ENCODE results near the gene TASL. TPM values are rescaled to one million over a fixed set of nuclear protein-coding genes. Genes with fewer than 3 reads are reported as not detected.
"Not testable (repeated sequence)": the region's sequence is repeated elsewhere in the genome, so short reads cannot be mapped to it uniquely, and the experiment has no call there.

TASL gene, protein sequence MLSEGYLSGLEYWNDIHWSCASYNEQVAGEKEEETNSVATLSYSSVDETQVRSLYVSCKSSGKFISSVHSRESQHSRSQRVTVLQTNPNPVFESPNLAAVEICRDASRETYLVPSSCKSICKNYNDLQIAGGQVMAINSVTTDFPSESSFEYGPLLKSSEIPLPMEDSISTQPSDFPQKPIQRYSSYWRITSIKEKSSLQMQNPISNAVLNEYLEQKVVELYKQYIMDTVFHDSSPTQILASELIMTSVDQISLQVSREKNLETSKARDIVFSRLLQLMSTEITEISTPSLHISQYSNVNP
- 1 to 10 TPM; 1.2 to 1.5 TPM for total RNA-seq

DNA sequence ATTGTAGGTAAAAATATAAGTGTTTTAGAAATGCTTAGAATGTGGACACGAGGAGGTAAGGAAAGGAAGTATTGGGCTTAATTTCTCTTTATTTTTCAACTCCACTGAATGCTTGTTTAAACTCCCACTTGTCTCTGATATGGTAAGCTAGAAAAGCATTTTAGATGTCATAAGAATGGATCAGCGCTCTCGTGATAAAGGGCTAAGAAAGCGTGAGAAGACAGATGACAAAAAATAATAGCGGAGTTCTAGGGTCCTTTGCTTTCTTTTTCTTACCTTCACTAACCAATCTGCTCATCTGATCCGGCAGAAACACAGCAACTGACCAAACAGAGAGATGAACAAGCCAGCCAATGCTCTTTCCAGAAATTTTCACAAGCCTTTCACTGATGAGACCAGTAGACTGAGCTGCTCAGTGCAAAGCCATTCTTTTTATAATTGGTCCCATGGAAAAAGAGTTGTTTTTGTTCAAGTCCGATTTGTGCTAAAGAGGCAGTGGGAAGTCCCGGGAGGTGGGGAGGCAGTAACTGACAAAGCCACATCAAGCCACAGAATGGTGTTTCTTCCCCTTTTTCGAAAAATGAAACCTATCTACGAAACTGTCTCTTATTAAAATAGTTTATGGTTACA, at the start of gene TASL:
Gene TASL (minus strand): TSS at position 405 of the 630 bp plus-strand sequence. CDS start 17,411 bp downstream, outside the sequence.
- CTCF ChIA-PET: no interaction called here
- POLR2A ChIA-PET: interaction anchor here (0.8 kb wide), 1 partner anchor 17 kb away, joined by 3 read pairs; no protein-coding TSS in a partner anchor

DNA sequence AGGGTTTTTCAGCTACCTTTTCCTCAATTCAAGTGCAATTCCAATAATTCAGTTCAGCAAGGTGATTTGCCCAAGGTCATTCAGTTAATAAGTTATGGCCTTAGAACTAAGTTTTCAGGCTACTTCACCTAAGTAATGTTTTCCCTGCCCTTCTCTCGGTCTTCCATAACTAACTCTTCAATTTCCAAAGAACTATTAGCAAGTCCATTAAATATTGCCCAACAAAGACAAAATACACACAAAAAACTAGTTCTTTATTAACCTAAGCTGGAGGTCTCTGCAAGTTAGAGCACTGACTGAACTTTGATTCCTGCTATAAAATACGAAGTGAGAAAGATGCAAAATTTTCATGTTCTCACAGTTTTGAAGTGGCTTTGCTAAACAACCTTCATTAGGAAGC, 48.8 kb upstream of the TASL start:
- POLR2A ChIA-PET: no interaction called here

DNA sequence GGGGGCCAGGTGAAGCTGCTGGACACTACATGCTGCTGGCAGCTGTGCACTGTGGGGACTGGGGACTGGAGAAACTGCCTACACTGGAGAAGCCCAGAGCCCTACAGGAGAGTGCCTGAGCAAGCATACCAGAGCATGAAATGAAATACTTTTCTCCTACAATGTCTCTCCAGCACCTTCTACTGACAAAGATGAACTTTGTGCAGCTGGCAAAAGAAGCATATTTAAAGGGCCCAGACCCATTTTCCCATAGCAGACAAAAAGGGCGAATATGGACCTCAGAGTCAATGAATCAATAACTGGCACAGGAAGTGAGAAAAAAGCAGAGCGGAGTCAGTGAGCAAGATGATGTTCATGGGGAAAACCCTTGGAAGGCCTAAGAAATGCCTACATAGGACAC, 44.8 kb upstream of the TASL start:
- POLR2A ChIA-PET: no interaction called here
- CTCF ChIA-PET: no interaction called here

More for the DNA sequence above, 48.8 kb upstream of the TASL start:
- CTCF ChIA-PET: no interaction called here

DNA sequence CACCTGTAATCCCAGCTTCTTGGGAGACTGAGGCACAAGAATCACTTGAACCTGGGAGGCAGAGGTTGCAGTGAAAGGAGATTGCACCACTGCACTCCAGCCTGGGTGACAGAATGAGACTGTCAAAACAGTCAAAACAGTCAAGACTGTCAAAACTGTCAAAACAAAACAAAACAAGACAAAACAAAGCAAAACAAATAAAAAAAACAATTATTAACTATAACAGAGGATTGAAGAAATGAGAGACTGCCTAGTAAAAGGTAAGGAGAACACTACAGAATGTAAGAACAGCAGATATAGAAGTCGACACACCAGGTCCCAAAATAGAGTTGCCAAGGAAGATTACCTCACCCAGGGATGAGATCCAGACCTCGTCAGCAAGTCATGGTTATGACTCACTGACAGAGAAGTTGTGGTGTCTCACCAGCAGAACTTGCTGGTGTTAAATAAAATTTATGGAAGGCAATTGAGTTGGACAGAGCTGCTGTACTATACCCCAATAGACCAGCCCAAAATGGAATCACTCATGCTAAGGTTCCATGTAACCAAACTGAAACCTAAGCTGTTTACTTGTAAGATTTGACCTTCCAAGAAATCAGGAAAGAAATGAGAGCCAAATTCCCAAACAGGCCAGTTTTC, 43.5 kb upstream of the TASL start:
- ChIA-PET CTCF (no interaction called here), POLR2A (no interaction called here)

DNA sequence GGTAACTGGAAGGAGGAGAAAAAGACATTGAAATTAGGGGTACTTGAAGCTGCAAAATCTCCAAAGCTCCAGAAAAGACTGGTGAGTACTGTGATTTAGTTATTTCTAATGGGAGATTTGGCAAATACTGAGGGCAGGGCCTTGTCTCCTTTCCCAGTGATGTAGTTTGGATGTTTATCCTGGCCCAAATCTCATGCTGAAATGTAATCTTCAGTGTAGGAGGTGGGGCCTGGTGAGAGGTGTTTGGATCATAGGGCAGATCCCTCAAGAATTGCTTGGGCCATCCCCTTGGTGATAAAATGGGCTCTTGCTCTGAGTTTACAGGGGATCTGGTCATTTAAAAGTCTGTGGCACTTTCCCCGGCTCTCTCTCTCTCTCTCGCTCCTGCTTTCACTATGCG, 42.6 kb upstream of the TASL start:
- ChIA-PET POLR2A (no interaction called here), CTCF (no interaction called here)

DNA sequence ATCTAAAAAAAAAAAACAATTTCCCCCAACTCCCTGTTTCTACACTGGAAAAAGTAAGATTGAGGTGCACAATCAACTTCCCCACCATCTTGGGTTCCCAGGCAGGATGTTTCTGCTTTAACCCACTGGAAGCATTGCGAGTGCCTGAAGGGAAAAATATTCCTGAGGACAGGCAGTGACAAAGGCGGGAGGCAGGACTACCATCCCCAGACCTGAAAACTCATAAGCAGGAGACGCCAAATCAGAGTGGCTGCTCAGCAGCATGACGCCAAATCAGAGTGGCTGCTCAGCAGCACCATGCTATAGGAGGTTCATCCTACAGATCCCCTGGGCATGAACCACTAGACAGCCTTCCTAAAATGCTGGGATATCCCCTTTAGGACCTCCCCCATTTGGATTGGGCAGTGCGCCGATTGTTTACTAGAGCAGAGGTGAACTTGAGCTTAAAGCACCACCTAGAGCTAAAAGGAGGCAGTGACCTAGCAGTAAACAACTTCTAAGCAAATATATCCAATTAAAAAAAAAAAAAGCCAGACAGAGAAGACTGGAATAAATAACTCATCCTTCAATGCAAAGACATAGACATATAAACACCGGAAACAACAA, 40.7 kb upstream of the TASL start:
- CTCF ChIA-PET: no interaction called here
- POLR2A ChIA-PET: no interaction called here

DNA sequence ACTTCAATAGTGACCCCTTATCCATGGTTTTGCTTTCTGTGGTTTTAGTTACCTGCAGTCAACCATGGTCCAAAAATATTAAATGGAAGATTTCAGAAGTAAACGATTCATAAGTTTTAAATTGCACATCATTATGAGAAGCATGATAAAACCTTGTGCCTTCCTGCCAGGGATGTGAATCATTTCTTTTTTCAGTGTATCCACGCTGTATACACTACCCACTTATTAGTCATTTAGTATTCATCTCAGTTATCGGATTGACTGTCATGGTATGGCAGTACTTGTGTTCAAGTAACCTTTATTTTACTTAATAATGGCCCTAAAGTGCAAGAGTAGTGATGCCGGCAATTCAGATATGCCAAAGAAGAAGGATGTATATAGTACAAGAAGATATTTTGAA, 37.7 kb upstream of the TASL start:
- CTCF ChIA-PET: no interaction called here

DNA sequence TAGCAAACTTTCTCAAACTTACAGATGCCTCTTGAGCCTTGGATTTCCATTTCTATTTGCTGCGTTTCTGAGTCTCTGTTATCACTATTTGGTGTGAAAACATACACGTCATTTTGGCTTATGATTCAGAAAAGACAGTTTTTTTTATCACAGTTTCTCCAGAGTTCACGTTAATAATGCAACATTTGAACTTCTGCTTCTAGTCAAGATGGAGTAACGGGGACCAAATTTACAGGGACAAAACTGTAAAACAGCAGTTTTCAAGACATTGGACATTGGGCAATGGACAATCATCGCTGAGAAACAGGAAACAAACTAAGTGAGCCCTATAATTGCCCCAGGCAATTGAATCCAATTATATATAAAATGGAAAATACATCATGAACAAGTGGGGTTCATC, 36.2 kb upstream of the TASL start:
- POLR2A ChIA-PET: no interaction called here
- CTCF ChIA-PET: no interaction called here

More for the DNA sequence above, 37.7 kb upstream of the TASL start:
- POLR2A ChIA-PET: no interaction called here

DNA sequence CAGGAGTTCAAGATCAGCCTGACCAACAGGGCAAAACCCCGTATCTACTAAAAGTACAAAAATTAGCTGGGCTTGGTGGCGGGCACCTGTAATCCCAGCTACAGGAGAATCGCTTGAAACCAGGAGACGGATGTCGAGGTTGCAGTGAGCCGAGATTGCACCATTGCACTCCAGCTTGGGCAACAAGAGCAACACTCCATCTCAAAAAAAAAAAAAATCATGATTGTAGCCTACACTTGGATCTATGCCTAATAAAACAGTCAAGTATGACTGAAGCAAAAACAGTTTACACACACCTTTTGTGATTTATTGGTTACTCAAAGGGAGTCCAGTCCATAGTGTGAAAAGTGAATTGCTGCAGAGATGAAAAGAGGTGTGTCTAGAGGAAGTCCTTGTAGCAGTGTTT, 34.7 kb upstream of the TASL start:
- POLR2A ChIA-PET: no interaction called here
- CTCF ChIA-PET: no interaction called here

DNA sequence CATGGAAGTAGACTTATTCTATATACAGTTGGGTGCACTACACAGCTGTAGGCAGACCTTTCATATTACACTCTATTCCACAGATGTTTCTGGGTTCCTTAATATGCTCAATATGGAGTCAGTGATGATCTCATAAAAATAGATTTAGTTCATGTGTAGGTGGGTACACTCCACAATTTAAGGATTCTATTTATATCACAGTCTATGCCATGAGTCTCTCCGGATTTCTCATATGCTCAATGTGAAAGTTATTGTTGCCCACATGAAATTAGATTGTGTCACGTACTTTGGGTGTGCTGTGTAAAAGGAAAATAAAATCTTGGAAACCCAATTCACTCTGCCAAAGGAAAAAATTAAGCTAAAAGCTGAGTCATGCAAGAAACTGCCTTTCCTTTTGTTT, 32.5 kb upstream of the TASL start:
- ChIA-PET CTCF (no interaction called here), POLR2A (no interaction called here)

DNA sequence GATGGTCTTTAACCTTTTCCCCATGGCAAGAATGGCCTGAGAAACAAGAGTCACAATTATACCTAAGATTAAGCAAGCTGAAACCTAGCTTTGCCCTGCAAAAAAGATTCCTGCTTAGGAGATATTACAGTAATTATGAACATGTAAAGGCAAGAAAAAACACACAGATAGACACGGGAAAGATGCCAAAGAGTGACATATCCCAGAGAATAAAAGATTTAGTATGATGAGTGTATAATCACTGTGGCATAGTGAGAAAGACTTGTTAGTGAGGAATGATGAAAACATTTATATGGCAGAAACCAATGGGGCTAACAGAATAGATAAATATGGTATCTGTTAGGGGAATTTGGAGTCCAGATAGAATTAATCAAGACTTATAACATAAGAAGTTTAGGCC, 29.6 kb upstream of the TASL start:
- POLR2A ChIA-PET: no interaction called here

DNA sequence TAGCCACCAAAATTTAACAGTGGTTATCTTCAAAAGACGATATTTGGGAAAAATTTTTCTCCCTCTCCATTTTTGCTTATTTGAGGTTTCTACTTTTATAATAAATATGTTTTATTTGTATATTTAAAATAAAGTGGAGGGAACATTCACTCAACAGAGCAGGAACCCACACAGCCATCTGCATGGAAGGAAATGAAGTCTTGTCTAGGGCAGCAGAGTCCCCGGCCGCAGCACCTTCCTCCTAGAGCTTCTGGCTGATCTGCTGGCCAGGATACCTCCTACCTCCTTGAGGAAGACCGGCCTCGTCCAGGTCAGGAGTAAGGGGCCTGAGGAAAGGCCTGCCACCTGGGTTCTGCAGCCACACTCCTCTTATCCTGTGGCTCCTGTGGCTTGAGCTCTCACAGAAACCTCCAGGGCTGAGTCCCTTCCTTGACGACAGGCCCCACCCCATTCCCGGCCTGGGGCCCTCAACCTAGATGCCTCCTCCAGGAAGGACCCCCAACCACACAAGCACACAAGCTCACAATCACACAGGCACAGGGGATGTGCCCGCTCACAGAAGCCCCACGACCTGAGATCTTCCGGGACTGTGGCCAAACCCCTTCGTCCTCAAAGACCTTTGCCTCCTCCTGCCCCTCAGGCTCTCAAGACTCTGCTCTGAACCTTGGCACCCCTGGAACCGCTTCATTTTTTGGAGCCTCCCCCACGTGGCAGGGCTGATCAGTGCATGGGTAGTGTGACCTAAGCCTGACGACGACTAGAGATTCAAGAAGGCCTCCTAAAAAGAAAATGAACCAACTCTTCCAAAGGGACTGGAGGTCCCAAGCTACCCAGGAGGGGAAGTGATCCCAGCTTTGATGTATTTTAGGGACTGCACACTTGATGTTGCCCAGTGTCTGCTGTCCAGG, 23.0 kb upstream of the TASL start:
- CTCF ChIA-PET: interaction anchor here (0.7 kb wide), 1 partner anchor 258 kb away, joined by 3 read pairs; no protein-coding TSS in a partner anchor
- POLR2A ChIA-PET: not testable (repeated sequence)

More for the DNA sequence above, 29.6 kb upstream of the TASL start:
- CTCF ChIA-PET: no interaction called here

DNA sequence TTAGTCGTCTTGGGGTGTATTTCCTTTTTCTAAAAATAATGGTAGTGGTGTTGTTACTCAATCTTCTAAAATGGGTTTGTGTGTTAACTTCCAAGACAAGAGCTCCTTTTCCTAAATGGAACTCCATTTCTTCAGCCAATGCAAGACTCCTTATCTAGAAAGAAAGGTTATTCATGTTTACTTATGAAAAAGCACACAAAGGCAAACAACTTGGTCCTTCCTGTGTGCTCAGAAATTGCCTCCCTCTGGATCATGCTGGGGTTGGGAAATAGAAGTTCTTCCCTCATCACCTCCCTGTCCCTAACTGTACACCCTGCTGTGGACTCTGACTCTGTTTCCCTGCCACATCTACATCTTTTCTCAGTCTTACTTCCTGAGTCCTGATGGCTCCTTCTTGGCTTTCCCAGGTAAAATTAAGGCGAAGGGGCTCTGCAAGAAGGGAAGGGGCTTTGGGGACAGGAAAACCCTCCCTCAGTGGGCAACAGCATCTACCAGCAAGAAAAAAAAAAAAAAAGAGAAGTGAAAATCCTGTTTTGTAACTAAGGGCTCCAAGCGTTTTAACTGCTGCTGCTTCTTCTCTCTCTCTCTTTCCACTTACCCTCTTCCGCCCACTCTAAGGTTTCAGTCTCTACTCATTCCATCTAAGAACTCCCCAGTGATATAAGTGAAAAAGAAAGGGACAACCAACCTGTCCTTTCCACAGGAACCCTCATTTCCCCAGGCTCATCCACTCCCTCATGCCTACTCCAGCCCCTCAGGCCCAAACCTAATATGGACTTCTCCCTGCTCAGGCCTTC, 19.8 kb upstream of the TASL start:
- CTCF ChIA-PET: no interaction called here
- POLR2A ChIA-PET: no interaction called here

DNA sequence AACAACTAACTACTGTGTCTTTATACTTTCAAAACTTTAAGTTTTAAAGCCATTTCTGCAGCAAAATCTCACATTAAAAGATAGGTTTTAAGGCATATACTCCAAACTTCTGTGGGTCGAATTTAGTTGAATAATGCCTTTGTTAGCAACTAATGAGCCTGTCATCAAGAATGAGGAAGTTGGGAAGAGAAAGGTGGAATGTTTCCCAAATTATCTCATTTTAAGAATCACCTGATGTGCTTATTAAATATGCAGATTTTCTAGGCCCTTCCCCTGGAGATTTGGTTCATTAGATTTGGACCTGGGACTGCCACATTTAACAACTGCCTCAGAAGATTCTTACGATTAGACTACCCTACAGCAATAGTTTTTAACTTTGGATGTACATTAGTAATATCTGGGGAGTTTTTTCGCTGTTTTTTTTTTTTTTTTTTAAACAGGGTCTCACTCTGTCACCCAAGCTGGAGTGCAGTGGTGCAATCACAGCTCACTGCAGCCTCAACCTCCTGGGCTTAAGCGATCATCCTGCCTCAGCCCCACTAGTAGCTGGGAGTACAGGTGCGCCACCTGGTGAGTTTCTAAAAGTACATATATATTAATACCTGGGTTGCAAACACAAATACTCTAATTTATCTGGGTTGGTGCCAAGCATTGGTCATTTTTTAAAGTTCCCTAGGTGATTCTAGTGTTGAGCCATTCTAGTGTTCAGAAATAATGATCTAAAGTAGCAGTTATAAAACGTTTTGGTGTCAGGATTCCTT, 16.1 kb upstream of the TASL start:
- POLR2A ChIA-PET: no interaction called here

DNA sequence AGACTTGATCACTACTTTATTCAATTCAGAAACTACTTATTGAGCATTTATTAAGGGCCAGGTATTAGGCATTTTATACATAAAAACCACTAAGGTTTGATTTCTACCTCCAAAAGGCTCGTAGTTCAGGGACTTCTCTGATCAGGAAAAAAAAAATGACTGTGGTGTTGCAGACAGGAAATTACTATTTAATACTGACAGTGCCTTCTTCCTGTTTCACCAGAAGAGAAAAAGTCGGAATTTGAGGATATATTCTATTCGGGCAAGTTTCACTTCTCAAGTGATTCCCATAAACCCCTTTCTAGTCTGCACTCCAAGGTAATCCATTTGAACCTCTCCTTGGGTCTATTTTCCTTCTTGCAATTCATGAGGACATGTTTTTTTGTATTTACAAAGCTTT, 15.3 kb upstream of the TASL start:
- POLR2A ChIA-PET: no interaction called here
- CTCF ChIA-PET: no interaction called here

More for the DNA sequence above, 16.1 kb upstream of the TASL start:
- CTCF ChIA-PET: no interaction called here

DNA sequence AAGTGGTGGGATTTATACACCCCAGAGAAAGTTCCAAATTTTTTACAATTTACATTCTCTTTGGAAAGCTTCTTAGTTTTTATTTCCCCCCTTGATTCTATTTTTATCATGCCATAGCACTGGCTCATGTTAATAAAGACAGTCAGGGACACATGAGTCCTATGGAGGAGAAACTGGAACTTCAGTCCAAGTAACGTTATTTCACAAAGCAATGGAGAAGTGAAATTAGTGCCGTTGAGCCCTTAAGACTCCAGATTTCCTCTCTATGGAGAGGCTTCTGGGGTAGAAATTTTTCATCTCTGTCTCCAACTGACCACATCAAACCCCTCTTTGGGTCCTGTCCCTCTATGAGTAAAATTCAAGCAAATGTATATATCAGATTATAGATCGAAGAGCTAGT, 12.8 kb upstream of the TASL start:
- CTCF ChIA-PET: no interaction called here
- POLR2A ChIA-PET: no interaction called here

DNA sequence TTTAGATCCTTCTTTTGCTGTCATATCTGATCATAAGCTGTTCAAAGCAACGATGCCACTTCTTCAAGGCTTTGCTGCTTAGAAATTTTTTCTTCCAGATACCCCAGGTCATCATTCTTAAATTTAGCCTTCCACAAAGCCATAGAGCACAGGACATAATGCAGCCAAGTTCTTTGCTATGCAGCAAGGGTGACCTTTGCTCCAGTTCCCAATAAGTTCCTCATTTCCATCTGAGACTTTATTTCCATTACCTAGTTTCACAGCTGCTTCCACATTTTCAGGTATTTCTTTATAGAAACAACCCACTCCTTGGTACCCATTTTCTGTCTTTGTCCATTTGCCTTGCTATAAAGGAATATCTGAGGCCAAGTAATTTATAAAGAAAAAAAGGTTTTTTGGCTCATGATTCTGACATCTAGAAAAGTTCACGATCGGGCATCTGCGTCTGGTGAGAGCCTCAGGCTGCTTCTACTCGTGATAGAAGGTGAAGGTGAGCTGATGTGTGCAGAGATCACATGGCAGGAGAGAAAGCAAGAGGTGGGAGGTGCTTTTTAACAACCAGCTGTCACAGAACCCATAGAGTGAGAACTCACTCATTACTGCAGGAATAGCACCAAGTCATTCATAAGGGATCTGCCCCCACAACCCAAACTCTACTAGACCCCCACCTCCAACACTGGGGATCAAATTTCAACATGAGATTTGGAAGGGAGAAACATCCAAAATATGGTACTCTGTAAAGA, 11.8 kb upstream of the TASL start:
- ChIA-PET CTCF (no interaction called here), POLR2A (no interaction called here)

DNA sequence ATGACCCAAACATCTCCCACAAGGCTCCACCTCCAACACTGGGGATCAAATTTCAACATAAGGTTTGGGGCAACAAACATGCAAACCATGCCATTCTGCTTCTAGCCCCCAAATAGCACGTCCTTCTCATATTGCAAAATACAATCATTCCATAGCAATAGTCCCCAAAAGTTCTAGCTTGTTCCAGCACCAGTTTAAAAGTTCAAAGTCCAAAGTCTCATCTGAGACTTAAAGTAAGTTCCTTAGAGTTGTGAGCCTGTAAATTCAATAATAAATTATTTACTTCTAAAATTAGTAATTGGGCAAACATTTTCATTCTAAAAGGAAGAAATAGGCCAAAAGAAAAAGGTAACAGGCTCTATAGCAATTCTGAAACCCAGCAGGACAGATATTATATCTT, 8.9 kb upstream of the TASL start:
- CTCF ChIA-PET: no interaction called here
- POLR2A ChIA-PET: no interaction called here
